SH-SY5Y (cell line): ENCODE measurements around the gene PAQR5.

Experiments
- GATA2 ChIP-seq: IDR thresholded peaks from 2 replicates; pipeline ENCODE4 v1.6.1; 2011; ENCODE audit warnings: mild to moderate bottlenecking, low read depth, low read length
- GATA3 ChIP-seq: IDR thresholded peaks from 2 replicates; pipeline ENCODE4 v1.6.1; 2011; ENCODE audit warnings: low read depth, mild to moderate bottlenecking, low read length, moderate library complexity

- TF ChIP-seq GATA2: no peak
- no peak for TF ChIP-seq GATA3
Measured at GRCh38 chr15:69314131-69314530, 15.4 kb downstream of the PAQR5 start.
